ENCODE measurements around the gene SESN1. TPM values are rescaled to one million over a fixed set of nuclear protein-coding genes. Genes with fewer than 3 reads are reported as not detected.

Gene SESN1
- total and polyA plus RNA-seq, 9 of the 15 experiments (the other 6 are each of a cell fraction or from before 2014, with no cell fraction given), result 3.1 to 13.0 (median 7.4) TPM

DNA sequence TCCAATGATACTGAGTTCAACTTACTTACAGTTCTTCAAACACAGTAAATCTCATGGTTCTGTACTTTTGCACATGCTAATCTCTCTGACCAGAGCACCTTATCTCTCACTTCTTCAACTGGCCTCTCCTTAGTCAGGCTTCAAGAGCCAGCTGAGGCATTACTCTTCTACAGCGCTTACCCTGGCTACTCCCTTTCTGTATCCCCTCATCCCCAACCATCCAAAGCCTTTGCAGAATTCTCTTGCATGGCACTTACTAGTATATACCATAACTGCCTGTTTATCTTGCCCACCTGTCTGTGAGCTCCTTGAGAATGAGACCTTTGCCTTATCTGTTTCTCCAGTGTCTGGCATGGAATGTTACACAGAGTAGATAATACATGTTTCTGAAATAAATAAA, 49.2 kb downstream of the SESN1 start (continued):
- TF ChIP-seq, protein P1, sequence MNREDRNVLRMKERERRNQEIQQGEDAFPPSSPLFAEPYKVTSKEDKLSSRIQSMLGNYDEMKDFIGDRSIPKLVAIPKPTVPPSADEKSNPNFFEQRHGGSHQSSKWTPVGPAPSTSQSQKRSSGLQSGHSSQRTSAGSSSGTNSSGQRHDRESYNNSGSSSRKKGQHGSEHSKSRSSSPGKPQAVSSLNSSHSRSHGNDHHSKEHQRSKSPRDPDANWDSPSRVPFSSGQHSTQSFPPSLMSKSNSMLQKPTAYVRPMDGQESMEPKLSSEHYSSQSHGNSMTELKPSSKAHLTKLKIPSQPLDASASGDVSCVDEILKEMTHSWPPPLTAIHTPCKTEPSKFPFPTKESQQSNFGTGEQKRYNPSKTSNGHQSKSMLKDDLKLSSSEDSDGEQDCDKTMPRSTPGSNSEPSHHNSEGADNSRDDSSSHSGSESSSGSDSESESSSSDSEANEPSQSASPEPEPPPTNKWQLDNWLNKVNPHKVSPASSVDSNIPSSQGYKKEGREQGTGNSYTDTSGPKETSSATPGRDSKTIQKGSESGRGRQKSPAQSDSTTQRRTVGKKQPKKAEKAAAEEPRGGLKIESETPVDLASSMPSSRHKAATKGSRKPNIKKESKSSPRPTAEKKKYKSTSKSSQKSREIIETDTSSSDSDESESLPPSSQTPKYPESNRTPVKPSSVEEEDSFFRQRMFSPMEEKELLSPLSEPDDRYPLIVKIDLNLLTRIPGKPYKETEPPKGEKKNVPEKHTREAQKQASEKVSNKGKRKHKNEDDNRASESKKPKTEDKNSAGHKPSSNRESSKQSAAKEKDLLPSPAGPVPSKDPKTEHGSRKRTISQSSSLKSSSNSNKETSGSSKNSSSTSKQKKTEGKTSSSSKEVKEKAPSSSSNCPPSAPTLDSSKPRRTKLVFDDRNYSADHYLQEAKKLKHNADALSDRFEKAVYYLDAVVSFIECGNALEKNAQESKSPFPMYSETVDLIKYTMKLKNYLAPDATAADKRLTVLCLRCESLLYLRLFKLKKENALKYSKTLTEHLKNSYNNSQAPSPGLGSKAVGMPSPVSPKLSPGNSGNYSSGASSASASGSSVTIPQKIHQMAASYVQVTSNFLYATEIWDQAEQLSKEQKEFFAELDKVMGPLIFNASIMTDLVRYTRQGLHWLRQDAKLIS (CRISPR knock-in tag; IDR thresholded peaks at IDR 0.05), result no peak
- TF ChIP-seq TAF15 (IDR thresholded peaks at IDR 0.05; ENCODE audit: low read depth, low read length) (no peak), ZKSCAN8 (CRISPR knock-in tag; IDR thresholded peaks at IDR 0.05) (no peak), TAF1 (IDR thresholded peaks at IDR 0.05; ENCODE audit: control insufficient read depth, extremely low read depth, insufficient read depth, low read length, severe bottlenecking) (no peak), CBX5 (IDR thresholded peaks at IDR 0.05; ENCODE audit: borderline replicate concordance, low read depth) (no peak; the same call in 1 of the 2 replicates), SNRNP70 (optimal IDR thresholded peaks at IDR 0.05; ENCODE audit: low read depth, low read length) (no peak), NCOR1 (IDR thresholded peaks at IDR 0.05) (peak; percentile 63; the same call in 1 of the 2 replicates), ZNF561 (CRISPR knock-in tag; conservative IDR thresholded peaks at IDR 0.05) (no peak), TCF7 (IDR thresholded peaks at IDR 0.05; ENCODE audit: borderline replicate concordance) (no peak), ZNF79 (CRISPR knock-in tag; IDR thresholded peaks at IDR 0.05; ENCODE audit: low read depth) (no peak), ASH1L (IDR thresholded peaks at IDR 0.05; ENCODE audit: borderline replicate concordance, low read depth, partially characterized antibody) (no peak), PHF20 (IDR thresholded peaks at IDR 0.05; ENCODE audit: partially characterized antibody) (no peak)
- TF ChIP-seq, protein P2, sequence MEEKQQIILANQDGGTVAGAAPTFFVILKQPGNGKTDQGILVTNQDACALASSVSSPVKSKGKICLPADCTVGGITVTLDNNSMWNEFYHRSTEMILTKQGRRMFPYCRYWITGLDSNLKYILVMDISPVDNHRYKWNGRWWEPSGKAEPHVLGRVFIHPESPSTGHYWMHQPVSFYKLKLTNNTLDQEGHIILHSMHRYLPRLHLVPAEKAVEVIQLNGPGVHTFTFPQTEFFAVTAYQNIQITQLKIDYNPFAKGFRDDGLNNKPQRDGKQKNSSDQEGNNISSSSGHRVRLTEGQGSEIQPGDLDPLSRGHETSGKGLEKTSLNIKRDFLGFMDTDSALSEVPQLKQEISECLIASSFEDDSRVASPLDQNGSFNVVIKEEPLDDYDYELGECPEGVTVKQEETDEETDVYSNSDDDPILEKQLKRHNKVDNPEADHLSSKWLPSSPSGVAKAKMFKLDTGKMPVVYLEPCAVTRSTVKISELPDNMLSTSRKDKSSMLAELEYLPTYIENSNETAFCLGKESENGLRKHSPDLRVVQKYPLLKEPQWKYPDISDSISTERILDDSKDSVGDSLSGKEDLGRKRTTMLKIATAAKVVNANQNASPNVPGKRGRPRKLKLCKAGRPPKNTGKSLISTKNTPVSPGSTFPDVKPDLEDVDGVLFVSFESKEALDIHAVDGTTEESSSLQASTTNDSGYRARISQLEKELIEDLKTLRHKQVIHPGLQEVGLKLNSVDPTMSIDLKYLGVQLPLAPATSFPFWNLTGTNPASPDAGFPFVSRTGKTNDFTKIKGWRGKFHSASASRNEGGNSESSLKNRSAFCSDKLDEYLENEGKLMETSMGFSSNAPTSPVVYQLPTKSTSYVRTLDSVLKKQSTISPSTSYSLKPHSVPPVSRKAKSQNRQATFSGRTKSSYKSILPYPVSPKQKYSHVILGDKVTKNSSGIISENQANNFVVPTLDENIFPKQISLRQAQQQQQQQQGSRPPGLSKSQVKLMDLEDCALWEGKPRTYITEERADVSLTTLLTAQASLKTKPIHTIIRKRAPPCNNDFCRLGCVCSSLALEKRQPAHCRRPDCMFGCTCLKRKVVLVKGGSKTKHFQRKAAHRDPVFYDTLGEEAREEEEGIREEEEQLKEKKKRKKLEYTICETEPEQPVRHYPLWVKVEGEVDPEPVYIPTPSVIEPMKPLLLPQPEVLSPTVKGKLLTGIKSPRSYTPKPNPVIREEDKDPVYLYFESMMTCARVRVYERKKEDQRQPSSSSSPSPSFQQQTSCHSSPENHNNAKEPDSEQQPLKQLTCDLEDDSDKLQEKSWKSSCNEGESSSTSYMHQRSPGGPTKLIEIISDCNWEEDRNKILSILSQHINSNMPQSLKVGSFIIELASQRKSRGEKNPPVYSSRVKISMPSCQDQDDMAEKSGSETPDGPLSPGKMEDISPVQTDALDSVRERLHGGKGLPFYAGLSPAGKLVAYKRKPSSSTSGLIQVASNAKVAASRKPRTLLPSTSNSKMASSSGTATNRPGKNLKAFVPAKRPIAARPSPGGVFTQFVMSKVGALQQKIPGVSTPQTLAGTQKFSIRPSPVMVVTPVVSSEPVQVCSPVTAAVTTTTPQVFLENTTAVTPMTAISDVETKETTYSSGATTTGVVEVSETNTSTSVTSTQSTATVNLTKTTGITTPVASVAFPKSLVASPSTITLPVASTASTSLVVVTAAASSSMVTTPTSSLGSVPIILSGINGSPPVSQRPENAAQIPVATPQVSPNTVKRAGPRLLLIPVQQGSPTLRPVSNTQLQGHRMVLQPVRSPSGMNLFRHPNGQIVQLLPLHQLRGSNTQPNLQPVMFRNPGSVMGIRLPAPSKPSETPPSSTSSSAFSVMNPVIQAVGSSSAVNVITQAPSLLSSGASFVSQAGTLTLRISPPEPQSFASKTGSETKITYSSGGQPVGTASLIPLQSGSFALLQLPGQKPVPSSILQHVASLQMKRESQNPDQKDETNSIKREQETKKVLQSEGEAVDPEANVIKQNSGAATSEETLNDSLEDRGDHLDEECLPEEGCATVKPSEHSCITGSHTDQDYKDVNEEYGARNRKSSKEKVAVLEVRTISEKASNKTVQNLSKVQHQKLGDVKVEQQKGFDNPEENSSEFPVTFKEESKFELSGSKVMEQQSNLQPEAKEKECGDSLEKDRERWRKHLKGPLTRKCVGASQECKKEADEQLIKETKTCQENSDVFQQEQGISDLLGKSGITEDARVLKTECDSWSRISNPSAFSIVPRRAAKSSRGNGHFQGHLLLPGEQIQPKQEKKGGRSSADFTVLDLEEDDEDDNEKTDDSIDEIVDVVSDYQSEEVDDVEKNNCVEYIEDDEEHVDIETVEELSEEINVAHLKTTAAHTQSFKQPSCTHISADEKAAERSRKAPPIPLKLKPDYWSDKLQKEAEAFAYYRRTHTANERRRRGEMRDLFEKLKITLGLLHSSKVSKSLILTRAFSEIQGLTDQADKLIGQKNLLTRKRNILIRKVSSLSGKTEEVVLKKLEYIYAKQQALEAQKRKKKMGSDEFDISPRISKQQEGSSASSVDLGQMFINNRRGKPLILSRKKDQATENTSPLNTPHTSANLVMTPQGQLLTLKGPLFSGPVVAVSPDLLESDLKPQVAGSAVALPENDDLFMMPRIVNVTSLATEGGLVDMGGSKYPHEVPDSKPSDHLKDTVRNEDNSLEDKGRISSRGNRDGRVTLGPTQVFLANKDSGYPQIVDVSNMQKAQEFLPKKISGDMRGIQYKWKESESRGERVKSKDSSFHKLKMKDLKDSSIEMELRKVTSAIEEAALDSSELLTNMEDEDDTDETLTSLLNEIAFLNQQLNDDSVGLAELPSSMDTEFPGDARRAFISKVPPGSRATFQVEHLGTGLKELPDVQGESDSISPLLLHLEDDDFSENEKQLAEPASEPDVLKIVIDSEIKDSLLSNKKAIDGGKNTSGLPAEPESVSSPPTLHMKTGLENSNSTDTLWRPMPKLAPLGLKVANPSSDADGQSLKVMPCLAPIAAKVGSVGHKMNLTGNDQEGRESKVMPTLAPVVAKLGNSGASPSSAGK (IDR thresholded peaks at IDR 0.05), result 0 out of 2 replicates have a peak, but pooled peaks have one; percentile 52
